ENCODE results near the gene ANTXR1. TPM values are rescaled to one million over a fixed set of nuclear protein-coding genes. Genes with fewer than 3 reads are reported as not detected.

ANTXR1 gene
- total RNA-seq, 1 experiment from 2014 or later: 67.4 TPM

DNA sequence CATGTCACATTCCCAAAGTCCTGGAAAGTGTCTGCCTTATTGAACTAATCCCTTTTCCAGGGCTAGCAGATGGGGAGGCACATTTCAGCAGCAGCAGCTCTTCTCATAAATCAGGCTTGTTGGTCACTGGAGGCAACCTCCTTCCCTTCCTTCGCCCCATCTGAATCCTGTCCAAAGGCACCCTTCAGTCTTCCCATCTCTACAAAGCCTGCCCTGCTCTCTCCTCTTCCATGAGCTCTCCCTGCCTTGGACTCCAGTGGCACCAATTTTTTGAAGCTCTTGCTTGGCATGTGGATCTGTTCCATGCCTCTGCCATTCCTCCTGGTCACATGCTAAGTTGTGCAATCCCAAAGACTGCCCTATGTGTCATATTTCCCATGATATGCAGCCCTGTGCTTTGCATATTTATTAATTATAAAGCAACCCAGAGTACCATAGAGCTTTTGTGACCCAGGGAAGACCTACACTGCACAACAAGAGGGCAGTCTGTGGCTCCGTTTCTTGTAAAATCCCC lies 70.3 kb downstream of the ANTXR1 start:
- Histone ChIP-seq H3K36me3 (peaks cover 65% of the 10 kb centered on the region), H3K4me1 (no peaks in the 10 kb centered on the region), H3K27me3 (no peaks in the 10 kb centered on the region), H3K4me3 (no peak overlapping the region), H3K27ac (no peak overlapping the region), H3K9me3 (replicated peaks) (no peaks in the 10 kb centered on the region)
- peak in 1 of 2 experiments; percentile 12 for DNase-seq

DNA sequence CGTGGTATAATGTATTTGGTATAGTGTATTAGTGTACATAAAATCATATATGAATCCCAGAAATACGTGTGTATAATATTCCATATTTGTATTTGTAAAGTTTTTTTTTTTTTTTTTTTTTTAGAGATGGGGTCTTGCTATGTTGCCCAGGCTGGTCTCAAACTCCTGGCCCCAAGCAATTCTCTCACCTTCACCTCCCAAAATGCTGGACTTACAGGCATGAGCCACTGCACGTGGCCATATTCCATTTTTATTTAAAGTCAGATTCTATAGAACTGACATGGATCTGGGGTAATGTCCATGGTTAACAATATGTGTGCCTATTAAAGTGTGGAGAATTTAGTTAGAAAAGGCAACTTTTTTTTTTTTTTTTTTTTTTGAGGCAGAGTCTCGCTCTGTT lies 71.5 kb downstream of the ANTXR1 start:
- Histone ChIP-seq H3K36me3 (peaks cover 54% of the 10 kb centered on the region), H3K27me3 (no peaks in the 10 kb centered on the region), H3K4me1 (no peaks in the 10 kb centered on the region), H3K4me3 (no peak overlapping the region), H3K9me3 (replicated peaks) (no peaks in the 10 kb centered on the region), H3K27ac (no peak overlapping the region)
- no peak for DNase-seq

DNA sequence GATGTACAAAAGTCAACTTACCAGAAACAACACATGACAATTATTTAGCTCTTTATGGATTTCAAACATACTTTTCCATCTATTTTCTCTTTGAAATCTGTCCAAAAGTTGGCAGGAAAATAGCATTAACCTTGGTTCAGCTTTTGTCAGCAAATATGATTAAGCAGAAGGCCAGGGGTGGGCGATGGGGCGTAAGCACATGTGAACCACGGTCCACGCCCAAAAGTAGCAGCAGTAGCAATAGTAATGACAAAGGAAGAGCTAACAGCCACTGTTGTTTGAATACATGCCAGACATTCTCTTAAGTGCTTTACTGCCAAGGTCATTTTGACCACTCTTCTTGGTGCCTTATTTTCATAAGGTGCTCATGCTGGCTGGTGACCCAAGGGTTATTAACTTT lies 73.5 kb downstream of the ANTXR1 start:
- Histone ChIP-seq H3K4me1 (no peaks in the 10 kb centered on the region), H3K36me3 (peaks cover 46% of the 10 kb centered on the region), H3K27ac (no peak overlapping the region), H3K4me3 (no peak overlapping the region), H3K27me3 (no peaks in the 10 kb centered on the region), H3K9me3 (replicated peaks) (no peaks in the 10 kb centered on the region)
- DNase-seq: no peak

DNA sequence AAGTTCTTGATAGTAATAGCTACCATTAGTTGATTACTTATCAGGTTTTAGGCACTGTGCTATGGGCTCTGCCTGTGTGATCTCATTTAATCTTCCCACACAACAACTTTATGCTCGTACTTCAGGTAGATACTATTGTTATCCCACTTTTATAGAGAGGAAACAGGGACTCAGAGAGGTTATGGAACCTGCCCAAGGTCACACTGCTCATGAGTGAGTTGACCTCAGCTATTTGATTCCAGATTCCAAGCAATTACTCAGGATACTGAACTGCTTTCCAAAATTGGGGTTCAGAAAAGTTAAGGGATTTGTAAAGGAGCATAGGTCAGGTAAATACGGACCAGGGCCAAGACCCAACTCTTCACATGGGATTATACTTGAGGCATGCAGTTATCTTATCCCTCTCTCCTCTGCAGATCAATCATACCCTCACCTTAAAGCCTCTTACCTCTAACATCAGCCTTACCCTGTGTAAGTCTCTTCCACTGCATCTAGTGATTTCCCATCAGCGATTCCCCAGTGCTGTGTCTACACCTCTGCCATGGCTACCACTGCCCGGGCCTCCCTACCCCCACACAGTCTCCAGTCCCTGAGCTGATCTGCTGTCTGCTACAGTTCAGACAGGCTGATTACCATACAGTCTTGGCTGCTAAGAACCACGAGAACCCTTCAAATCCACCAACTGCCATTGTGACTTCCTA lies 74.4 kb downstream of the ANTXR1 start:
- no peaks in the 10 kb centered on the region for H3K9me3 ChIP-seq (replicated peaks)
- no peaks in the 10 kb centered on the region for H3K4me1 ChIP-seq
- no peak overlapping the region for H3K4me3 ChIP-seq
- no peak overlapping the region for H3K27ac ChIP-seq
- no peak for DNase-seq
- H3K36me3 ChIP-seq: peaks cover 45% of the 10 kb centered on the region
- no peaks in the 10 kb centered on the region for H3K27me3 ChIP-seq

DNA sequence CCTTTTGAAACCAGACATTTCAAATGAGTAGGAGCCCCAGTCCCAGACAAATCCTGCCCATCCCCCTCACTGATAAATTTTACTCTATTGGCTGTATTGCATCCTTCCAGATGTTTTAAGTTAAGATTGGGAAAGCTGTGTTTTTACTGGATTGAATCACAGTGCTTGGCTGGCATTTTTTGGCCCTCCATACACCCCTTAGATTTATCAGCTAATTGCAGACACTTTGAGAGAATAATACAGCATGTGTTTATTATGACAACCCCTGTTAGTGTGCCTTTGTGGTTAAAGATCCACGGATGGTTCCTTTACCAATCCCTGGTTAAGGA lies 74.9 kb downstream of the ANTXR1 start:
- Histone ChIP-seq H3K4me1 (no peaks in the 10 kb centered on the region), H3K4me3 (no peak overlapping the region), H3K9me3 (replicated peaks) (no peaks in the 10 kb centered on the region), H3K27me3 (no peaks in the 10 kb centered on the region), H3K27ac (no peak overlapping the region), H3K36me3 (peaks cover 50% of the 10 kb centered on the region)
- no peak for DNase-seq

DNA sequence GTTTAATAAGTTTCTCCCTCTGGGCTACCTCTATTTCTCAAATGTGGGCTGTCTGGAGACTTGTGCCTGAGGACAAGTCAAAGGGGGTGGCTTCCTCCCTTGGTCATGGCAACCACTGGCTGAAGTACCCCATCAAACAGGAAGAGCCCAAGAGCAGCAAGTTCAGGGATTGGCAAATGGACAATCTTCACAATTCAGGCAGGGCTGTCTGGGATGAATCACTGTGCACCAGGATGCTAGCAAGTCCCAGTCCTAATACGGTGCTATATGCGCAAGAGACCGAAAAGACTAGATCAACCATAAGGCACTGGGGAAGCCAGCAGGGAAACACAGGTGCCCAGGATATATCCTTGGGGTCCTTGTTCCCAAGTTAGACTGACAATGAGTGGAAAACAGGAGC lies 75.5 kb downstream of the ANTXR1 start:
- DNase-seq: no peak
- no peaks in the 10 kb centered on the region for H3K4me1 ChIP-seq
- no peaks in the 10 kb centered on the region for H3K9me3 ChIP-seq (replicated peaks)
- peaks cover 54% of the 10 kb centered on the region for H3K36me3 ChIP-seq
- no peaks in the 10 kb centered on the region for H3K27me3 ChIP-seq
- no peak overlapping the region for H3K27ac ChIP-seq
- H3K4me3 ChIP-seq: no peak overlapping the region

DNA sequence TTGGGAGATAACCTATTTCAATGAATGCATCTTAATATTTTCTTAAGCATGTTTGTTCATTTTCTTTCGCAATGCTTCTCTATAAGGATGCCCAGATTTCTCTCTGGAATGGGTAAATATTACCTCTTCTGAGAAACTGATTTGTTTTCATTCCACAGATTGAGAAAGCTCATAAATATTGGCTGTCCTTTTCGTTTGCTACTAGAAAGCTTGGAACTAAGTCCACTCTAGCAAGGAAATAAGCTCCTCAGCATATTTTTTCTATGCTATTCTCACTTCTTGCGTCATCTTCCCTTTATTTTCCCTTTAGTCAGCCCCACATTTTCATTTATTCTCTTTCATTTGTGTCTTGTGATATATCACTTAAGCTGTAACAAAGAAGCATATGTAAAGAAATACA lies 76.3 kb downstream of the ANTXR1 start:
- no peak overlapping the region for H3K27ac ChIP-seq
- no peak overlapping the region for H3K4me3 ChIP-seq
- H3K36me3 ChIP-seq: peaks cover 54% of the 10 kb centered on the region
- H3K27me3 ChIP-seq: no peaks in the 10 kb centered on the region
- no peaks in the 10 kb centered on the region for H3K4me1 ChIP-seq
- no peak for DNase-seq
- H3K9me3 ChIP-seq (replicated peaks): no peaks in the 10 kb centered on the region

DNA sequence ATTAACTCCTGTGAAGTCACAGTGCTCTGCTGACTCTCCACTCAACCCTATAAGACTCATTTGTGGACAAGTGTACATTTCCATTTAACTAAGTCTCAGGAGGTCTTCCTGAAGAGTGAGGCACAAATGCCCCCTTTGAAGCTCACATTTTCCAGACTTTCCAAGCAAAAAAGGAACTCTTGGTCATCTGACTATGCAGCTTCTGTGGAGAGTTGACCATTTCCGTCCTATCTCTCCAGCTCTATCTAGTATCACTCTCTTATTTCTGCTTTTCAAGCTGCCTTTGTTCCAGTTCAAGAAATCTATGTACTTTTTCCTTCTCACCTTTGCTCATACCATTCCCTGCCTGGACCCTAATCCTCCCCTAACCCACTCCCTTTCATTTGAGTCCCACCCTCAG lies 77.0 kb downstream of the ANTXR1 start:
- no peaks in the 10 kb centered on the region for H3K27me3 ChIP-seq
- DNase-seq: no peak
- H3K27ac ChIP-seq: no peak overlapping the region
- peaks cover 61% of the 10 kb centered on the region for H3K36me3 ChIP-seq
- H3K9me3 ChIP-seq (replicated peaks): no peaks in the 10 kb centered on the region
- H3K4me1 ChIP-seq: no peaks in the 10 kb centered on the region
- no peak overlapping the region for H3K4me3 ChIP-seq

DNA sequence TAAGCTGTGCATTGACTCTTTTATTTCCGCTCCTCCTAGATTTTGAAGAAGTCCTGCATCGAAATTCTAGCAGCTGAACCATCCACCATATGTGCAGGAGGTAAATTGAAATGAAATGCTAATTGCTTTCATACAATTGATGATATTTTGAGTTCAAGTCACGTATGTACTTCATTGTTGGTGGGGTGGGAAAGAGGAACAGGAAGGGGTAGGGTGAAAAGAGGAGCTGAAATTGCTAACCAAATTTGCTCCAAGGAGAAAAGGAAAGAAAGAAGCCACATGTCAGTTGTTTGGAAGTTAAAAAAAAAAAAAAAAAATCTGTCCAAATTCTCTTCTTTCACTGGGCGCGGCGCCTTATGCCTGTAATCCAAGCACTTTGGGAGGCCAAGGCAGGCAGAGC lies 77.8 kb downstream of the ANTXR1 start:
- no peaks in the 10 kb centered on the region for H3K9me3 ChIP-seq (replicated peaks)
- peaks cover 66% of the 10 kb centered on the region for H3K36me3 ChIP-seq
- no peak overlapping the region for H3K27ac ChIP-seq
- H3K4me3 ChIP-seq: no peak overlapping the region
- H3K27me3 ChIP-seq: no peaks in the 10 kb centered on the region
- no peaks in the 10 kb centered on the region for H3K4me1 ChIP-seq
- DNase-seq: no peak

DNA sequence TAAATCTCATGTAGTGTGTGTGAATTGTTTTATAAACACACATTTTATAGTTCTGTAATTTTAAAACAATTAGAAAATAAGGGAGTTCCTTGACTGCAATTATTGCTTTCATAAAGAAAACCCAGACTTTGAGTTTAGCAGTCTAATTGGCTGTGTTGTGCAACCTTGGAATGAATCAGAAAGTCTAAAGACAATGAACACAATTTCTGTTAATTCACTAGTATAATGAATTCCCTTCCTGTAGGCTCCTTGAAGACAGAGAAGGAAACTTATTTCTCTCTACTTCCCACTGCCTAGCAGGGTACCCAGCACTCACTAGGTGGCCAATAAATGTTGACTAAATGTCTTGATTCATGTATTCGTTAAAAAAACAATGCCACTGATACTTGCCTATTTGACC lies 79.9 kb downstream of the ANTXR1 start:
- Histone ChIP-seq H3K4me3 (no peak overlapping the region), H3K4me1 (no peaks in the 10 kb centered on the region), H3K27me3 (no peaks in the 10 kb centered on the region), H3K36me3 (peaks cover 64% of the 10 kb centered on the region), H3K27ac (no peak overlapping the region), H3K9me3 (replicated peaks) (no peaks in the 10 kb centered on the region)
- DNase-seq: no peak

DNA sequence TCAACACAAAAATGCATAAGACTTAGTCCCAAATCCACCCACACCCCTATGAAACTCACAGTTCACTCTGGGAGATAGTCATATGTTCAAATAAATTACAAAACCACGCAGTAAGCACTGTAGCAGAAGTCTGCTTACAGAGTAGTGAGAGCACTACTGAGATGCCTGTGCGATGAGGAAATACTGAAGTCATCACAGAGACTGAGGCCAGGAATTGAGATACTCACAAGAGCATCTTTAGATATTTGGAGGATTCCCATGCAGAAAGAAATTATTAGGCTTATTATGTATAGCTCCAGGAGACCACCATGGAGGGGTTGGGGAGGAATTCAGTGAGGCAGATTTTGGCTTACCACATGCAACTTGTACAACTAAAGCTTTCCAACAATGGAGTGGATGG lies 82.3 kb downstream of the ANTXR1 start:
- Histone ChIP-seq H3K4me1 (no peaks in the 10 kb centered on the region), H3K4me3 (no peak overlapping the region), H3K27ac (no peak overlapping the region), H3K27me3 (no peaks in the 10 kb centered on the region), H3K9me3 (replicated peaks) (no peaks in the 10 kb centered on the region), H3K36me3 (peaks cover 72% of the 10 kb centered on the region)
- DNase-seq: no peak

DNA sequence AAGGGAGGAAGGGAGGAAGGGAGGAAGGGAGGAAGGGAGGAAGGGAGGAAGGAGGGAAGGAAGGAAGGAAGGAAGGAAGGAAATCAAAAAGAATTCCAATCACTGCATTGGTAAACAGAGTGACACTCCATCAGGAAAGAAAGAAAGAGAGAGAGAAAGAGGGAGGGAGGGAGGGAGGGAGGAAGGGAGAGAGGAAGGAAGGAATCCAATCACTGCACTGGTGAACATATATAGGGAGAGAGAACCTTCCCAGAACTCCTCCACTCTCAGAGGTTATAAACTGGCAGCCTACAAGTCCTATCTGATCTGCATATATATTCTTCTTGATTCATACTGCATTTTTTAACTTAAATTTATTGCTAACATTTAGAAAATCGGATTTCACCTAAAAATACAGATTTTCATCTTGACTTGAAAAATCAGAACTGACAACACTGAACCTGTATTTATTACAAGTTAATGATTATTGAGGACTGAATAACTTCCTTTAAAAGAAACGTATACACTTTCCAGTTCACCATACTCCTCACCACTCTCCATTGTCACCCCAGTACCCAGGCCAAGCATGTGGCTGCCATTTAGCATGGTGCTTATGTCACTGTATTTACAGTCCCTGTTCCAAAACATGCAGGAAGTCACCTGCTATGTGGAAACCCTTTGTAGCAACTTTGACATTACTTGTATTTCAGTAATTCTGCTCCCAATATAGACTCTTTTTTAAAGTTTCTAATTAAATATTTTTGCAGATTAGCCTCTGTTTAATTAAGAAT lies 83.5 kb downstream of the ANTXR1 start:
- Histone ChIP-seq H3K9me3 (replicated peaks) (no peaks in the 10 kb centered on the region), H3K27me3 (no peaks in the 10 kb centered on the region), H3K4me1 (no peaks in the 10 kb centered on the region), H3K36me3 (peaks cover 70% of the 10 kb centered on the region), H3K4me3 (no peak overlapping the region), H3K27ac (no peak overlapping the region)
- no peak for DNase-seq

DNA sequence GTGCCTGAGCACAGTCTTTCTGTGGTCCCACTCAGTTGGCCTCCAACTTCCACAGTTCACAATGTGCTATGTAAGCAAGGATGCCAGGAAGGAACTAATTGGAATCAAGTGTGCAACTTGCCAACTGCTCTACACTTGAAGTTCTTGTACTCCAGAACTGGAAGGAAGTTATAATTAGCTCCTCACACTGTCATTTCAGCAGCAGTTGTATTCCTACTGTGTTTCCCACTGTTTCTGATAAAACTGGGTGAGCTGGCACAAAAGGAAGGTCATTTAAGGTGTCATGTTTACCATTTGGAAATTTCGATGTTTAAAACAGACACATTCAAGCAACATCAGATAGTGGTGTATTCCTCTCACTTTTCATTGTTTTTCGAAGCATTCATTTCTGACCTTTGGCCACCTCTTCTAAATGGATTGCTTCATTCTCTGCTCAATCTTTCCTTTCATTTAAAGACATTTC lies 84.2 kb downstream of the ANTXR1 start:
- Histone ChIP-seq H3K4me1 (no peaks in the 10 kb centered on the region), H3K27ac (no peak overlapping the region), H3K36me3 (peaks cover 71% of the 10 kb centered on the region), H3K27me3 (no peaks in the 10 kb centered on the region), H3K4me3 (no peak overlapping the region), H3K9me3 (replicated peaks) (no peaks in the 10 kb centered on the region)
- DNase-seq: no peak

DNA sequence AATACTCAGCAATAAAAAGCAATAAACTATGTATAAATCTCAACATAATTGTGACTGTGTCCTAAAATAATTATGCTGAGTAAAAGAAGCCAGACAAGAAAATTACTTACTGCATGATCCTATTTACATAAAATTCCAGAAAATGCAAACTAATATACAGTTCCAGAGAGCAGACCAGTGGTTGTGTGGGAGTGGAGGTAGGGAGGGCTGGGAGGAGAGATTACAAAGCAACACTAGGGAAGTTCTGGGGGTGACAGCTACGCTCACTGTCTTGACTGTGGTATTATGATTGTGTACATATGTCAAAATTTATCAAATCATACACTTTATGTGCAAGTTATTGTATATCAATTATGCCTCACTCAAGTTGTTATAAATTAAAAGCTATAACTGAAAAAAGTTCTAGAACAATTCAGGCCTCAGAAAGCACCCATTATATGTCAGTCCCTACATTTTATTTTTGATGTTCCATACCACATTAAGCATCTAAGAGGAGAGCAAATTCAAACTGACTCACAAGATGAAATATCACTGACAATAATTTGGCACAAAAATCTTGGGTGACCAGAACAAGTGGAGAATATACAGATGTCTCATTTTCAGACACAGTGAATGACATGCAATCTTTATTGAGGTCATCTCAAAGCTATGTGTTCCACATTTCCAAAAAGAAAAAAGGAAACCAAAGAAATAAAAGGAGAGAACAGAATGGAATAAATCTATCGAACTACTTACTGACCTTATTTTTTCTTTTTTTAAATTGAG lies 85.1 kb downstream of the ANTXR1 start:
- no peaks in the 10 kb centered on the region for H3K27me3 ChIP-seq
- peaks cover 71% of the 10 kb centered on the region for H3K36me3 ChIP-seq
- H3K4me1 ChIP-seq: no peaks in the 10 kb centered on the region
- H3K4me3 ChIP-seq: no peak overlapping the region
- DNase-seq: no peak
- no peaks in the 10 kb centered on the region for H3K9me3 ChIP-seq (replicated peaks)
- no peak overlapping the region for H3K27ac ChIP-seq

DNA sequence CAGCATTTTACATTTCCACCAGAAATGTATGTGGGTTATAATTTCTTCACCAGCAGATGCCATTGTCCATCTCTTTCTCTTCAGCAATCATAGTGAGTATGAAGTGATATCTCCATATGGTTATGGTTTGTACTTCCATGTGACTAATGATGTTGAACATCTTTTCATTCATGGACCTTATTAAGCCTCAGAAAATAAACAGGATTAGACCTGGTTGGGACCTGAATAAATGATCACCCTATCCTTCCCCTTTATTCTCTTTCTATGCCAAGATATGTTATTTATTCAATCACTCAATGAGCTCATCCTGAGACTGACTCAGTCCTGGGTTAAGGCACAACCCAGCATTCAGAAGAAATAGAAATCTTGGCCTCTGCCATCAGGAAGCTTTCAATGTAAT lies 86.6 kb downstream of the ANTXR1 start:
- H3K27me3 ChIP-seq: no peaks in the 10 kb centered on the region
- DNase-seq: no peak
- peaks cover 70% of the 10 kb centered on the region for H3K36me3 ChIP-seq
- H3K4me1 ChIP-seq: no peaks in the 10 kb centered on the region
- H3K4me3 ChIP-seq: no peak overlapping the region
- no peaks in the 10 kb centered on the region for H3K9me3 ChIP-seq (replicated peaks)
- H3K27ac ChIP-seq: no peak overlapping the region
